ENCODE measurements around the gene IL1A.

DNA sequence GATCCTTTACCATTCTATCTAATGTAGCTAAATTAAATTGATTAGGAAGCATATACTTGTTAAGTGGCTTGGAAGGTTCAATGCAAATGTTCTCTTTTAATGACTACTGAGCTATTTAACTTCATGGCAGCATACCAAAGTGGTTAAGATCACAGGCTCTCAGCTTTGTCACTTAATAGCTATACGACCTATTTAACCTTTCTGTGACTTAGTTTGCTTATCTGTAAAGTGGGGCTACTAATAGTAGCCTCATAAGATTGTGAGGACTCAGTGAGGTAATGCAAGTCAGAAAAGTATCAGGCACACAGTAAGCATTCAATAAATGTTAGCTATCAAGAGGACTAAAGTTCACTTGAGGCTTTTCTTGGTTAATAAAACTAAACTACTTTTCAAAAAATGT, 24.1 kb downstream of the IL1A start:
- TF ChIP-seq, protein P1, sequence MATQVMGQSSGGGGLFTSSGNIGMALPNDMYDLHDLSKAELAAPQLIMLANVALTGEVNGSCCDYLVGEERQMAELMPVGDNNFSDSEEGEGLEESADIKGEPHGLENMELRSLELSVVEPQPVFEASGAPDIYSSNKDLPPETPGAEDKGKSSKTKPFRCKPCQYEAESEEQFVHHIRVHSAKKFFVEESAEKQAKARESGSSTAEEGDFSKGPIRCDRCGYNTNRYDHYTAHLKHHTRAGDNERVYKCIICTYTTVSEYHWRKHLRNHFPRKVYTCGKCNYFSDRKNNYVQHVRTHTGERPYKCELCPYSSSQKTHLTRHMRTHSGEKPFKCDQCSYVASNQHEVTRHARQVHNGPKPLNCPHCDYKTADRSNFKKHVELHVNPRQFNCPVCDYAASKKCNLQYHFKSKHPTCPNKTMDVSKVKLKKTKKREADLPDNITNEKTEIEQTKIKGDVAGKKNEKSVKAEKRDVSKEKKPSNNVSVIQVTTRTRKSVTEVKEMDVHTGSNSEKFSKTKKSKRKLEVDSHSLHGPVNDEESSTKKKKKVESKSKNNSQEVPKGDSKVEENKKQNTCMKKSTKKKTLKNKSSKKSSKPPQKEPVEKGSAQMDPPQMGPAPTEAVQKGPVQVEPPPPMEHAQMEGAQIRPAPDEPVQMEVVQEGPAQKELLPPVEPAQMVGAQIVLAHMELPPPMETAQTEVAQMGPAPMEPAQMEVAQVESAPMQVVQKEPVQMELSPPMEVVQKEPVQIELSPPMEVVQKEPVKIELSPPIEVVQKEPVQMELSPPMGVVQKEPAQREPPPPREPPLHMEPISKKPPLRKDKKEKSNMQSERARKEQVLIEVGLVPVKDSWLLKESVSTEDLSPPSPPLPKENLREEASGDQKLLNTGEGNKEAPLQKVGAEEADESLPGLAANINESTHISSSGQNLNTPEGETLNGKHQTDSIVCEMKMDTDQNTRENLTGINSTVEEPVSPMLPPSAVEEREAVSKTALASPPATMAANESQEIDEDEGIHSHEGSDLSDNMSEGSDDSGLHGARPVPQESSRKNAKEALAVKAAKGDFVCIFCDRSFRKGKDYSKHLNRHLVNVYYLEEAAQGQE (IDR thresholded peaks at IDR 0.05; ENCODE audit: low read depth), result no peak
- TF ChIP-seq CTCF (IDR thresholded peaks at IDR 0.05 in 2 of 3, conservative IDR thresholded peaks at IDR 0.05 in 1 of 3; ENCODE audit: borderline replicate concordance in 1 of 3, insufficient read depth in 1 of 3, low read depth in 2 of 3, low read length in 2 of 3) (no peak), SIN3A (IDR thresholded peaks at IDR 0.05; ENCODE audit: low read depth) (no peak), YY1 (IDR thresholded peaks at IDR 0.05; ENCODE audit: extremely low read depth, insufficient replicate concordance, low read depth, low read length) (no peak), POLR2A (IDR thresholded peaks at IDR 0.05; ENCODE audit: borderline replicate concordance, extremely low read depth, insufficient read depth, insufficient read length) (no peak), SP1 (IDR thresholded peaks at IDR 0.05; ENCODE audit: low read depth) (no peak), EZH2 (IDR thresholded peaks at IDR 0.05) (no peak), RAD21 (IDR thresholded peaks at IDR 0.05; ENCODE audit: low read depth) (no peak), FOSL1 (IDR thresholded peaks at IDR 0.05; ENCODE audit: low read depth) (no peak), POLR2AphosphoS5 (IDR thresholded peaks at IDR 0.05; ENCODE audit: low read depth, low read length) (no peak), EZH2phosphoT487 (IDR thresholded peaks at IDR 0.05; ENCODE audit: borderline replicate concordance) (no peak), TCF7L2 (IDR thresholded peaks at IDR 0.05; ENCODE audit: borderline replicate concordance, extremely low read depth, insufficient read depth, insufficient read length) (no peak), ZNF274 (IDR thresholded peaks at IDR 0.05; ENCODE audit: low read depth, low read length) (no peak)
- TF ChIP-seq, protein P2, sequence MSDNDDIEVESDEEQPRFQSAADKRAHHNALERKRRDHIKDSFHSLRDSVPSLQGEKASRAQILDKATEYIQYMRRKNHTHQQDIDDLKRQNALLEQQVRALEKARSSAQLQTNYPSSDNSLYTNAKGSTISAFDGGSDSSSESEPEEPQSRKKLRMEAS (IDR thresholded peaks at IDR 0.05), result no peak

Data from HCT116 (cell line).